NCI-H2107 (cell line): ENCODE results near the gene HOXD13.

ENCODE experiments used
- DNase-seq: peaks from one replicate; lab custom pipeline; 2025; lab: John Stamatoyannopoulos, UW

Gene HOXD13

DNA sequence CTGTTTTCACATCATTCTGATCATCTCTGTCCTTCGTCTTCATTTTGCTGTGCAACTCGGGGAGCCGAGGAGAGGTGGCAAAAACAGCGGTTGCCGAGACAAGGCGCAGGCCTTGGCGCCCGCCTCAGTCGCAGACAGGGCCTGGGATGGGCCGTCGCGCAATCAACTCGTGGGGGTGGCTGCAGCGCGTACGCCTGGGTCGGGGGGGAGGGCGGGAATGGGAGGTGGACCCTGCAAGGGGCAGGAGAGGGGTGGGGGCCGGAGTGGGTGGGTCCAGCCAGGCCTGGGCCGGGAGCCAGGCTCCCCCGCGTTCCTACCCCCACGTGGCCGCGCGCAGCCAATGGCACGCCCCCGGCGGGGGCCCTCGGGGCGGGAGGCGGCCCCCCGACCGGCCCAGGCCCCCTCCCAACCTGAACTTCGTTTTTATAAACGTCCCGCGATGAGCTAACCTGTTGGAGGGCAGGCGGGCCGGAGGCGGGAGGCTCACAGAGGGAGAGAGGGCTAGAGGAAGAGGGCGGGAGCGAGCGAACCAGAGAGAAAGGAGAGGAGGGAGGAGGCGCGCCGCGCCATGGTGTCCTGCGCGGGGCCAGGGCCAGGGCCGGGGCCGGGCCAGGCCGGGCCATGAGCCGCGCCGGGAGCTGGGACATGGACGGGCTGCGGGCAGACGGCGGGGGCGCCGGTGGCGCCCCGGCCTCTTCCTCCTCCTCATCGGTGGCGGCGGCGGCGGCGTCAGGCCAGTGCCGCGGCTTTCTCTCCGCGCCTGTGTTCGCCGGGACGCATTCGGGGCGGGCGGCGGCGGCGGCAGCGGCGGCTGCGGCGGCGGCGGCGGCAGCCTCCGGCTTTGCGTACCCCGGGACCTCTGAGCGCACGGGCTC lies at the start of gene HOXD13:
HOXD13 (plus strand) TSS at position 452 of the 875 bp plus-strand sequence; CDS start at position 622, 170 bp downstream.
- DNase-seq: no peak

DNA sequence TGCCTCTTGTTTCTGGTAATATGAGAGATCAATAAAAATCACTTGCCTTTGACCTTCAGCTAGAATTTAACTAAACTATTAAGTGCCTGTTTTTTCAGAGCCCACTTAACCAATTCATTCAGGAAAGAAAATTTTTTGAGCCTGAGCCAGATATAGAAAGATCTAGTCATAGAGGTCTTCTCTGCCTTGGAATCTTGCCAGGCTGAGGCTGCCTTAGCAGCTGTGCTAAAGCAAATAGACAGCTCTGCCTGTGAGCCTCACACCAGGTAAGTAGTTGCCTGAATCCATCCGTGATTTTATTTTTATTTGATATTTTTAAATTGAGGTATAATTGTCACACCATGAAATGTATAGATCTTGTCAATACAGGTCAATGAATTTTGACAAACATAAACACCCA lies 36.1 kb upstream of the HOXD13 start:
- peak; percentile 26 for DNase-seq

DNA sequence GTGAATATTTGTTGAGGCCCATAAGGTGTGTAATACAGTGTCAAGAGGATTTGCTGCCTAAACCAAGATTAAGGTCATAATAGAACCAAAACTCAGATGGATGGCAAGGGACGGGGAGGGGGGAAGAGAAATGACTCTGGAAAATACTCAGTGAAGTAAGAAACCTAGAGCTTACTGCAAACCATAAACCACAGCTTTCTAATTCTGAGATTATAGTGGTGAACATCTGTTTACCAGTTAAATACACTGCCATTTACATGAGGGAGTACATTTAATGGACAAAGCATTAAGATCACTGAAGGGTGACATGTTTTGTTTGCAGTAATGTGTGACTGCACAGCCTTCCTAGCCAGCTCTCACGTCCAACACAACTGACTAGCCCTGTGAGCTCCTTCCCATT lies 28.6 kb upstream of the HOXD13 start:
- no peak for DNase-seq

DNA sequence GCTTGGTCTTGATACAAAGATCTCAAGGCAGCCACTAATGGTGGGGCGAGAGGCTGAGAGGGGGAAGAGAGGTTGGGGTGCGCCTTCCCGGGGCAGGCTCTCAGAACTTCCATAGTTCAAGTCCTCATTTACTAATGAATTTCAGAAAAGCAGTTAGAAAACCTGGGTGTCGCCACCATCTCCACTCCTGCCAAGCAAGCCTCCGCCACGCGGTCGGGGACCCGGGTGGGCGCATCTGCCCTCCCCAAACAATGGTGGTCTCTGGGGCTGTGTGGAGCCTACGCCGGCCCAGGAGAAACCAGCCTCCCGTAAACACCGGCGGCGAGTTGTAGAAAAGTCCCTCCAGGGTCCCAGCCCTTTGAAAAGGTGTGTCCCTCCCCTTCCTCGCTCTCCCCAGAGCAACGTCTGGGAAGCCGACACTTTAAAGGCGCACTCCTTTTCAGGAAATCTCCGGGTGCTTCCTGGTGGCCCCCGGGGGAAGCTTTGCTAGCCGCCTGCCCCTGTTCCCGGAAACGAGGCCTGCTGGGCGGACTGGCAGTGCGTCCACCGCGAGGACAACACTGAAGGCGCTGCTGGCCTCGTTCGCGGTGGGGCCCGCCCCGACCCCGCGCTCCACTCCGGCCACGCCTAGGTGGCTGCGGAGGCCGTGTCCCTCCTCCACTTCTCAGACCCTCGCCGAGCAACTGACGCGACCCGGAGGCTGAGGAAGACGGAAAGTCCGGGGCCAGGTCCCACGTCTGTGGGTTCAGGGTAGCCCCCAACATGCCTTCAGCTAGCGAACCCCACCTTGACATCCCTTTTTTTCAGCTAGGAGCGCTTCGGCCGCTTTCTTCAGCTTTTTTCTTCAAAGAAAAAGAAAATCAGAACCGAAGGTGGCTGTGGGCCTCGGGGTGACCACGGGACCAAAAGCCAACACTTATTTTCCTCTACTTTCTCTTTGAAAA lies 25.6 kb upstream of the HOXD13 start:
- no peak for DNase-seq

DNA sequence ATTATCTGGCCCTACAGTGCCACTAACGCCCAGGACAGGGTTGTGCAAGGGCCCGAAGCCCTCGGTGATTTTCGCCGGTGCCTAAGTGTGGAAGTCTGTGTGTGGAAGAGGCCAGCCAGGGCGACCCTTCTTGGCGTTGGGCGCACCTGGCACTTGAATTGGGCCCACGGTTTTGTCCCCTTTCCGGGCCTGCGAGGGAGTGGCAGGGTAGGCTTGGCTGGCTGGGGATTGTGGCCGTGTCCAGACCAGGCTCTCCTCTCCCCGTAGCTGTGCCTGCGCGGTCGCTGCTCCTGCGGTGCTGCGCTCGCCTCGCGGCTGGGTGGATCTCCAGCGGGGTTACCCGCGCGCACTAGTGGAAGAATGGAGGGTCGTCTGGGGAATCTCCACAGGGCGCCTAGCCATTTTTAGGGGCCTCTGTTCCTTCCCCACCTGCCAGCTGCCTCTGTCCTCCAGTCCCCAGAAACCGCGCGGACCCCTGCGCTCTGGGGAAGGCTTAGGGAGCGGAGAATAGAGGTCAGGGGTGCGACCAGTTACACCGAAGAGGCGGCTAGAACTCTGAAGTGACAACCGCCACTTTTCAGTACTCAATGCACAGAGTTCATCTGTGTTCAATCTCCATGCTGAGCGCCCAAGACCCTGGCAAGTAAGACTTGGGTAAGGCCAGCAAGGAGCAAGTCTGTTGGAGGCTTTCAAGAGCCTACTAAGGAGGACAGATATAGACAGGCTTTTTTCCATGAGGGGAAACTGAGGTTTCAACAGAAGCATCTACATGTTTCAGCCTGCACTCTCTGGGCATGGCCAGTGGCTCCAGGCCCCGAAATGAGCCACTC lies 24.7 kb upstream of the HOXD13 start:
- DNase-seq: no peak

DNA sequence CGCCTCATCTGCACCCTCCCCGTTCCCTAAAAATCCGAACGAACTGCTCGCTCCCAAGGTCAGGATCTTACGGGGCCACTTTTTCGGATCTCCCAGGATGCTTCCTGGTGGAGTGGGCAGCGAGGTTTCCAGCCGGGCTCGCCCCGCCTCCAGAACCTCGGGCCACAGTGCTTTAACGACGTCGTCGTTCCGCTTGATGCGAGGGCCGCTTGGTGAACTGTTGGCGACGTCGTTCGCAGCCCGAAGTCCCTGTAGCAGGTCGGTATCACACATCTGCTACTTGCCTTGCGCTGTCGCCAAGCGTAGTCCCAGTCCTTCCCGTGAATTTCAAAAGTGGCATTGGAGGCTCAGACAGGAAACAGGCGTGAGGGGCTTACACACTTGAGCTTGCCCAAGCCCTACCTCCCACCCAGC lies 24.1 kb upstream of the HOXD13 start:
- no peak for DNase-seq

DNA sequence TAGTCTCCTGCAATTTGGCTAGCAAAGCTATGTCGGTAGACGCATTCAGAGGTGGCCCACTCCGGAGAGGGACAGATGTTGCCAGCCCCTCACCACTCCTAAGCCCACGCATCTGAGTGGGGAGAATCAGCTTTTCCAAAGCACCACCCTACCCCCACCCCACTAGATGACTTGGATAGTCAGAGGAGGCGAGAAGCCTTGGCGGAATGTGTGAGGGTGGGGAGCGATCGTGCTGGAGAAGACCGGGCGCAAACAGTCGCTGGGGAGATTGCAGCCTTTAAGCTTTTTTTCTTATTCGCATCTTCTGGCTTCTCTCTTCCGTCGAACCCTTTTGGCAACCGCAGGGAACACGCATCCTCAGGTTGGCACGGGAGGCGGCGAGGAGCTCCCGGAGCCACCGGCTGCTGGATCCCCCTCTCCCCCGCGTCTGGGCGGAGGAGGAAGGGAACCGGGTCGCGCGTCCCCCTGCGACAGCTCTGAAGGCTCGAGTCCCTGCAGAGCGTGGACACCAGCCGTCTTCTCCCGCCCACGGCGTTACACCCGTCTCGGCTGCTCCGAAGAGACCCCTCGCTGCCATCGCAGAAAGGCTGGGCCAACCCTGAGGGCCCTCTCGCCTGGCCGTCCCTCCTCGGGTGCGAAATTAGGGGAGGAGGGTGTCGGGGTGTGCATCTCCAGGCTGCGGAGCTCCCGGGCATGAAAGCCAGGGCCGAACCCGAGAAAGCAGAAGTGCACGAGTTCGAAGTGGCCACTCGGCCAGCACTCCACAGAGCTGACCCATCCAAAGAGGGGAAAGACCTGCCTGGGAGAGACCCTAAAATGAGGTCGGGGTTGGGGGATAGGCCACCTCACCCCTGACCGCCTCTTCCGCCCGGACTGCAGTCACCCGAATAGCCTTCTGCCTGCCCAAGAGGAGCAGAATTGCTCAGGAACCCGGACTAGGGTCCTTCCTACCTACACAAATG lies 20.9 kb upstream of the HOXD13 start:
- DNase-seq: no peak

DNA sequence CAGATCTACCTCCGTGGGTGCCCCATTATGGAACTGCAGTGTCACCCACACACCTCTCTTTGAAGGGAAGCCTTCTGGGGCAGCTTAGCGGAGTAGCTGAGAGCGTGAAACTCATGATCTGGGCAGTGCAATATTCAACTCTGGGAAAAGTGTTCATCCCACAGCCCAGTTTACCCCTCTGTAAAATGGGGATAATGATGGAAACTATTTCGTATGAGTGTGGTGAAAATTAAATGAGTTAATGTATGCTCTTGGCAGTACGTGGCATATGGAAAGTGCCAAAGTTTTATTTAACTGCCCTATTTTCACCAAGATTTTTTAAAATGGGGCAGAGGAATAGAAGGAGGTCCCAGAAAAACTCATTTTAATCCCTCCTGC lies 20.2 kb upstream of the HOXD13 start:
- no peak for DNase-seq

DNA sequence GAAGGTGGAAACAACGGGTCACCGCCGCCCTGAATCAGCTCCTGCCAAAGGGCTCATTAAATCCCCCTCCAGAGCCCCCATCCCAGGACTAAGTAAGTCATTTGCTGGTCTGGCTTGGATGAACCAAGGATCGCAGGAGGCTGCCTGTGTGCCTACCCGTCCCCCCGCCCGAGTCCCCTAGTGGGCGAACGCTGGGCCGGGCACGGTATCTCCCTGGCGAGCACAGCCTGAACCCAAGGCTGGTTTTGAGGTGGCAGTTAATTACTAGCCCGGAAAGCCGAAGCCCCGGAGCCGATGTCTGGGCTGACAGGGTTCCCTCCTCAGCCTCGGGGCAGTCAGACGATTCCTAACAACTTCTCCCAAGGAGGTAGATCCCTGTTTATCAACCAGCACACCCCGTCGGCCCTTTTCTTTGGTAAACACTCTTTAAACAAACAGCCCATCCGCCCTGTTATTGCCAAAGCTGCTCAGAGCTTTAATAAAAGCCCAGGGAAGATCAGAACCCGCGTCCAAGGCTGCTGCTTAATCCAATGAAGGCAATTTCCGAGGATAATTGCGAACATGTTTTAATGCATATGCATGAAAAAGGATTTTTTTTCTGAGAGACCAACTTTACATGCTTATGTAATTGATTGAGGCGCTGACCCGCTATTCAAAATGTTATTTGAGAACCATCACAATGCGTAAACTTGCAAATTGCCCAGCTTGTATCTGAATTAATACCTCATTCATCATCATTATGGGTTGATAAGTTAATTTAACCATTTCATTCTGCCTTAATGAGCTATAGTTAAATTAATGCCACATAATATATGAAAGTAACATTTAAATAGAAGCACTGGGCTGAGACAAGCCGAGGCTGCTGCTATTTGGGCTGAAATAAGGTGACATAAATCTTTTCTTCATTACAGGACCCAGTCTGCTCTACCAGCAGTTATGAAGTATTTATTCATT lies 19.3 kb upstream of the HOXD13 start:
- DNase-seq: no peak

DNA sequence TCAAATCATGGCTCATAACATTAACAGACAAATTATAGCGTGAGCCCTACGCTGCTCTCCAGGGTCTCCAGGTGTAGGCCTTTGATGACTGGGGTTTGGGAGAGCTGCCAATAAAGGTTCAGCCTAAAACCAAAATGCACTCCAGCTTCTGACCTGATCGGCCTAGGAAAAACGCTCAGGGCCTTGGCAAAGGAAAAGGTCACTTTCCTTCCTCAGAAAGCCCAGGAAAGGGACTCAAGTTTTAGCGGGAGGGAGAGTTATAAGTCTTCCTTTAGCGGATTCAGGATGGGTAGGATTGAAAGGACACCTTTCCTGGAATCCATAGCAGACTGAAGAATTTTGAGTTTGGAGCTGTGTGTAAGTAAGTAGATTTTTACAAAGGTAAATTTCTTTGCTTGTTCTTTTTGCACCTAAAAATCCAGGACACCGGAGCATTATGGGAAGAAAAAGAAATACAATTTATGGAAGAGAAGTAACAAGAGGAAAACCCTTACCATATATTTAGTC lies 17.5 kb upstream of the HOXD13 start:
- no peak for DNase-seq

DNA sequence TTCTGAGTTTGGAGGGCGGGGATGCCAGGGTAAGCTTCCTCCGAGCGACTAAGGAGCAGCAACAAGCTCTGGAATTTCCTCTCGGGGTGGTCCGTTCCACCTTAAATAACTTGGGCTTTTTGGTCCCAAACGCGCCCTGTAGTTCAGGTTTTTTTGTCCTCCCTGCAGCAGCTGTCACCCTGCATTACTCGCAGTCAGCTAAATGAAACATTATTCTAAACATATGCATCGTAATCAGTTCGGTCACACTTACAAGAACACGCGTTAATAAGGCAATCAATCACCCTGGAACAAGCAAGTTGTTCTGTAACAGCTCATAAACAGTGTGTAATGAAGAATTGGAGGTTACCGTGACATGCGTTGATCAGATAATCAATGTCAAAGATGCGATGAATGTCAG lies 17.0 kb upstream of the HOXD13 start:
- DNase-seq: no peak

DNA sequence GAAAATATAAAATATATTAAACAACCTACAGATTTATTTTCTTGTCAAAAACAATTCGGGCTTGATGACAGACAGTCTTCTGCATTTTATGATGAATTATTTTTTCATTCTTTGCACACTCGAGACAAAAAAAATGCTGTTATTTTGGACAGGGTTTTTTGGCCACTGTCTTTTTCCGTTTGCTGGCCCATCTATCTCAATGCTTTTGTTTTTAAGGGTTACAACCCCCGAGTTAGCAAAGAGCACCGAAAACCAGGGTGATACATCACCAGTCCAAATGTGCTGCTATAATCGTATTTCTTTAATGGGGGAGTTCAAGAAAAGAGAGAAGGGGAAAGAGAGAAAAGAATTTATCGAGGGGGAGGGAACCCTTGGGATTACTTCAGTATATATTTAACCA lies 16.5 kb upstream of the HOXD13 start:
- DNase-seq: no peak

DNA sequence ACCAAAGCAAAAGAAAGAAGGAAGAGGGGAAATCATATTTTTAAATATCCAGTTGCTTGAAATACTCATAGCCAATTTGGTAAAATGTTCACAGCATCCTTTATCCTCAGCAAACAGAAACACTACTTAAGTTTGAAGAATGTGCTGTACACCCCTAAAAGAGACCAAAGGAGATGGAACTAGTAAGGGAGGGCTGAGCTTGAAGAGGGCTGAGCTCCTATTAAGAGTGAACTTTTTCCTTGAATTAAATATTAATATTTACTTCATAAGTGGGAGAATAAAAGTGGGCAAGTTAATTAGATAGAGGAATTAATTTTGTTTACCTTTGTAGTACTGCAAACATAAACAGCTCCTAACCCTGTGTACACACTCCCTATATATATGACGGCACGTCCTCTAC lies 15.7 kb upstream of the HOXD13 start:
- DNase-seq: no peak

DNA sequence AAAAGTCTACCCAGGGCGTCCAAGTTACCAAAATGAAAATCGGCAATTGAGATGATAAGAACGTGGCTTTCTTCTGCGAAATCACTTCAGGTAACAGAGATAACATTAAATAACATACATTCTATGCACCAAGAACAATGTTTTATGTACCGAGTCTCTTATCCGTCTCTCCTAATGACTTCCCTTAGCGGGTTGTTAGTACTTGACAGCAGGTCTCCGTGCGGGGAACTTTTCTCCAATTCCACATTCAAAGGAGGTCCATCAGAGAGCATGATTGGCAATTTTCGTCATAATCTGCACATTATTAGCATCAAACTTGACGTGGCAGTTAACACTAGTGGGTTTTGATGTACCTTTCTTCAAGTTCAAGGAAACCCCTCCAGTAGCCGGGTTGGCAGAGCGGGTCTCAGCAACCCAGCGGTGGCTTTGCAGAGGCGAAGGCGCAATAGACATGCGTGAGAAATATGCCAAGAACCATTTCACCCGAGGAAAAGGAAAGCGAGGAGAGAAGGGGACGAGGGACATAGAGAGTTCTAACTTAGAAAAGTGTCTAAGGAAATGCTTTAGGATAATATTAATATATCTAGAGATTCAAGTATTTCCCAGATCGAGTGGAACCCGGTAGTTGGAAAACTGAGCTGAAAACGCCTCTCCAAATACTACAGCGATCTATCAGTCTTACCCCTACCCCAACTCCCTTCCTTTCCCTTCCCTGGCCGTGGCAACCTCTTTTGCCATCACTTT lies 13.8 kb upstream of the HOXD13 start:
- DNase-seq: no peak

DNA sequence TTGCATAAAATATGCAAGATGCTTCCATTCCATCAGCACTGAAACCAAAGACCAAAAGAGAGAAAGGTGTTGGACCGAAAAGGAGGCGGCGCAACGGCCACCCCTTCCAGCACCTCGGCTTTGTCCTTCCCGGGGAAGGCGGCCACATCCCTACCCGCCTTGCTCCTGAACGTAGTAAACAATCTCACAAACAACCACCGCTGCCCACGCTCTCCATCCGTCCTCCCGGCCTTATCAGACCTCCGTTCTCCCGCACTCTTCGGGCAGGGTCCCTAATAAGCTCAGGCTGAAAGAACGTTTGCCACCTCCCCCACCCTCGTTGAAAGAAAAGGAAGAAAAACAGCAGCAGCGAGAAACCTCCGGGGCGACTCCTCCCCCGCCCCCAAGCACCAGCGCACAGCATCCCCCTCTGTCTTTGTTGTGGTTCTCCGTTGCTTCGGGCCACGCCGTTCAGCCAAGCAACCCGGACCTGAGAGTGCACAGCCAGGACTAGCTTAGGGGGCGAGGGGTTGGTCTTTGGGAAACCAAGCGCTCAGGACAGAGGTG lies 13.2 kb upstream of the HOXD13 start:
- no peak for DNase-seq

DNA sequence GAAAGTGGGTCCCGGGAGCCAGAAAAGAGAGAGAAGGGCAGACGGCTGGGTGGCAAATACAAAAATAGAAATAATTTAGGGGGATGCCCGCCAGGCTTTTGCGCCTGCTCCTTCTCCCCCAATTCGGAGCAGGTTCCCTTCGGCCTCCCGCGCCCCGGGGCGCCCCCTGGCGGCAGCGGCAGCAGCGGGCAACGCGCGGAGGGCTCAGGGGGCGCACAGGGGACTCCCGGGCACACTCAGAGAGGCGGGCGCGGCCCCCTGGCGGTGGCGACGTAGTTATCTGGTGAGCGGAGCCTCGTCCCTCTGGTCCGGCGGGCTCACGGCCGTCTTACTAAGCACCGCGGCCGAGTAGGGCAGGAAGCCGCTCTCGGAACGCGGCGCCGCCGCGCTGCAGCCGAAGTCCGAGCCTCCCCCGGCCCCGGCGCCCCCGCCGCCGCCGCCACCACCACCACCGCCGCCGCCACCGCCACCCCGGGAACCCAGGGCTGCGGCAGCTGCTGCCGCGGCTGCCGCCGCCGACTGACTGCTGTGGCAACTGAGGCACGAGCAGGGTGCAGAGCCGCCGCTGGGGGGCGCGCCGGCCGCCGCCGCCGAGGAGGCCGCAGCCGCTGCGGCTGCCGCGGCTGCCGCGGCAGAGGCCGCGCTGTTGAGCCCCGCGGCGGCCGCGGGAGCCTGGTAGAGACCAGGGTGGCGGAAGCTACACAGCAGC lies 12.5 kb upstream of the HOXD13 start:
- DNase-seq: peak; percentile 58

DNA sequence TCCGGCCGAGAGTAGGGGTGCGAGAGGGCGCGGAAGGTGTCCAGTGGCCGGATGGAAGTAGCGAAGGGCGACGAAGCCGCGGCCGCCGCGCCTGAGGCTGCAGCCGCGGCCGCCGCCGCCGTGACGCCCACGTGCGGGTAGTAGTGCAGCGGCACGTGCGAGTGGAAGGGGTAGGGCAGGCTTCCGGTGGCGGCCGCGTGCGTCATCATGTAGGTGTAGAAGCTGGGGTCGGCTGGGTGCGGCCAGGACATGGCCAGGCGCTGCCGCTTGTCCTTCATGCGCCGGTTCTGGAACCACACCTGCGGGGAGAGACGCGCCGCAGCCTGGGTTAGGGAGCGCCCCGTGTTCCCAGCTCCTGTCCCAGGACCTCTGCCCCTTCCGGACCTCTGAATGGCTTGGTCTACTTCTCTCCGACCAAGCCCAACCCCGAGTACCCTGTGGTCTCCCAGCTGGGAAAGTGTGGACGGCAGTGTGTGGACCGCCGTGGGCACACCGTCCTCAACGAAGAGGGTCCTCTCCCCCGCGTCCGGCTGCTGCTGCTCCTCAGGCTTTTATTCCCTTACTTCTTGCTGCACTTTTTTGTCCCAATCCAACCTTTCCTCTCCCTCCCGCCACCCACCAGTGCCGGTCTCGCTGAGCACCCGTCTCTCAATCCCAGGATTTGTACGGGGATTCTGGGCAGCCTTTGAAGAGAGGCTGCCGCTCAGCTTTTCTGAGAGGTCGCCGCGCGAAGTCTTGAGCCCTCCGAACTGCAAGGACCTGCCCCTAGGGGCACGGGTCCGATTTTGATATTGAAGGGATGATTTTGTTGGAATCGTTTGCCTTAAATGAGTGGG lies 11.8 kb upstream of the HOXD13 start:
- DNase-seq: no peak
